HG03108 (cell line): ENCODE data around the gene ST6GALNAC3.

ENCODE experiments used
- ATAC-seq: cut with Tn5 transposase; IDR thresholded peaks from one replicate; pipeline ENCODE4 v1.9.1; 2021; ENCODE audit warnings: moderate library complexity; ENCODE audit not compliant: unreplicated experiment

ST6GALNAC3 gene

GRCh38 chr1:76562292-76562691, 487.7 kb downstream of the ST6GALNAC3 start:
- no peak for ATAC-seq

- no peak for ATAC-seq
Measured at GRCh38 chr1:76568573-76569238, 494.2 kb downstream of the ST6GALNAC3 start.

- no peak for ATAC-seq
Measured at GRCh38 chr1:76571248-76571647, 496.7 kb downstream of the ST6GALNAC3 start.

GRCh38 chr1:76572229-76572628, 497.7 kb downstream of the ST6GALNAC3 start:
- no peak for ATAC-seq

GRCh38 chr1:76576876-76577524, 502.5 kb downstream of the ST6GALNAC3 start:
- ATAC-seq, result no peak

- ATAC-seq, result no peak
Measured at GRCh38 chr1:76577525-76578185, 503.1 kb downstream of the ST6GALNAC3 start.

GRCh38 chr1:76580206-76580605, 505.7 kb downstream of the ST6GALNAC3 start:
- no peak for ATAC-seq

- no peak for ATAC-seq
Measured at GRCh38 chr1:76581712-76582111, 507.2 kb downstream of the ST6GALNAC3 start.

- ATAC-seq, result no peak
Measured at GRCh38 chr1:76583235-76583868, 508.8 kb downstream of the ST6GALNAC3 start.

- ATAC-seq, result no peak
Measured at GRCh38 chr1:76583875-76584477, 509.4 kb downstream of the ST6GALNAC3 start.

GRCh38 chr1:76585980-76586674, 511.6 kb downstream of the ST6GALNAC3 start:
- ATAC-seq, result no peak

- ATAC-seq, result no peak
Measured at GRCh38 chr1:76587212-76587611, 512.7 kb downstream of the ST6GALNAC3 start.

GRCh38 chr1:76591461-76591860, 516.9 kb downstream of the ST6GALNAC3 start:
- no peak for ATAC-seq

- no peak for ATAC-seq
Measured at GRCh38 chr1:76591963-76592362, 517.4 kb downstream of the ST6GALNAC3 start.

GRCh38 chr1:76593141-76593540, 518.6 kb downstream of the ST6GALNAC3 start:
- ATAC-seq, result no peak

- ATAC-seq, result no peak
Measured at GRCh38 chr1:76593618-76594017, 519.1 kb downstream of the ST6GALNAC3 start.

GRCh38 chr1:76595024-76595423, 520.5 kb downstream of the ST6GALNAC3 start:
- ATAC-seq, result no peak

GRCh38 chr1:76601465-76601864, 526.9 kb downstream of the ST6GALNAC3 start:
- ATAC-seq, result no peak

- no peak for ATAC-seq
Measured at GRCh38 chr1:76607717-76608116, 533.2 kb downstream of the ST6GALNAC3 start.

GRCh38 chr1:76611770-76612445, 537.4 kb downstream of the ST6GALNAC3 start:
- no peak for ATAC-seq
